PFSK-1 (cell line): ENCODE data around the gene TSPYL2.

ENCODE experiments used
- FOXP2 ChIP-seq: optimal IDR thresholded peaks from 2 replicates; pipeline ENCODE3; 2011; ENCODE audit warnings: borderline replicate concordance, control low read depth, inconsistent platforms; ENCODE audit not compliant: insufficient read depth; ENCODE audit errors: extremely low read length, extremely low read depth
- POLR2AphosphoS5 ChIP-seq: IDR thresholded peaks from 2 replicates; pipeline ENCODE4 v1.6.1; 2012; ENCODE audit warnings: low read depth, mild to moderate bottlenecking, control low read depth, low read length, moderate library complexity
- SIN3A ChIP-seq: IDR thresholded peaks from 2 replicates; pipeline ENCODE4 v1.6.1; 2012; ENCODE audit warnings: mild to moderate bottlenecking, low read length, moderate library complexity, borderline replicate concordance; ENCODE audit not compliant: insufficient read depth
- TAF1 ChIP-seq: IDR thresholded peaks from 2 replicates; pipeline ENCODE4 v1.6.1; 2012; ENCODE audit warnings: low read length, control low read depth, borderline replicate concordance; ENCODE audit not compliant: insufficient read depth
- TF ChIP-seq, protein P1 (sequence below), 2 experiments: IDR thresholded peaks; 2 replicates each; pipeline versions ENCODE4 v1.6.1 to v1.8.0; 2011 to 2012; ENCODE audit warnings: low read depth in 2 of 2, low read length in 2 of 2, control low read depth in 1 of 2, inconsistent platforms in 1 of 2, mild to moderate bottlenecking in 1 of 2, moderate library complexity in 1 of 2; ENCODE audit not compliant: insufficient read depth in 1 of 2

The TSPYL2 gene

DNA sequence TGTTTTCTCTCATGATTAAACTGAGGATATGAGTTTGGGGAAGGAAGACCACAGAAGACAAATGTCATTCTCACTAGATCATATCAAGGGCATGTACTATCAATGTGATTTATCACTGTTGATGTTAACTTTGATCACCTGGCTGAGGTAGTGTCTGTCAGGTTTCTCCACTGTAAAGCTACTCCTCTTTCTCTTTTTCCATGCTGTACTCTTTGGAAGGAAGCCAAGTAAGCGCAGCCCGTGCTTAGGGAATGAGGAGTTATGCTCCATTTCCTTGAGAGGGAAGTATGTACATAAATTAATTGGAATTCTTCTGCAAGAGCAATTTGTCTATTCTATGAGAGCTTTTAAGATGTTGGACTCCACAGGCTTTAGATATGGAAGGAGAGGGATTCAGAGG is 7.8 kb downstream of the TSPYL2 start:
- TF ChIP-seq FOXP2 (no peak), SIN3A (no peak), TAF1 (no peak), POLR2AphosphoS5 (no peak)
- TF ChIP-seq, protein P1, sequence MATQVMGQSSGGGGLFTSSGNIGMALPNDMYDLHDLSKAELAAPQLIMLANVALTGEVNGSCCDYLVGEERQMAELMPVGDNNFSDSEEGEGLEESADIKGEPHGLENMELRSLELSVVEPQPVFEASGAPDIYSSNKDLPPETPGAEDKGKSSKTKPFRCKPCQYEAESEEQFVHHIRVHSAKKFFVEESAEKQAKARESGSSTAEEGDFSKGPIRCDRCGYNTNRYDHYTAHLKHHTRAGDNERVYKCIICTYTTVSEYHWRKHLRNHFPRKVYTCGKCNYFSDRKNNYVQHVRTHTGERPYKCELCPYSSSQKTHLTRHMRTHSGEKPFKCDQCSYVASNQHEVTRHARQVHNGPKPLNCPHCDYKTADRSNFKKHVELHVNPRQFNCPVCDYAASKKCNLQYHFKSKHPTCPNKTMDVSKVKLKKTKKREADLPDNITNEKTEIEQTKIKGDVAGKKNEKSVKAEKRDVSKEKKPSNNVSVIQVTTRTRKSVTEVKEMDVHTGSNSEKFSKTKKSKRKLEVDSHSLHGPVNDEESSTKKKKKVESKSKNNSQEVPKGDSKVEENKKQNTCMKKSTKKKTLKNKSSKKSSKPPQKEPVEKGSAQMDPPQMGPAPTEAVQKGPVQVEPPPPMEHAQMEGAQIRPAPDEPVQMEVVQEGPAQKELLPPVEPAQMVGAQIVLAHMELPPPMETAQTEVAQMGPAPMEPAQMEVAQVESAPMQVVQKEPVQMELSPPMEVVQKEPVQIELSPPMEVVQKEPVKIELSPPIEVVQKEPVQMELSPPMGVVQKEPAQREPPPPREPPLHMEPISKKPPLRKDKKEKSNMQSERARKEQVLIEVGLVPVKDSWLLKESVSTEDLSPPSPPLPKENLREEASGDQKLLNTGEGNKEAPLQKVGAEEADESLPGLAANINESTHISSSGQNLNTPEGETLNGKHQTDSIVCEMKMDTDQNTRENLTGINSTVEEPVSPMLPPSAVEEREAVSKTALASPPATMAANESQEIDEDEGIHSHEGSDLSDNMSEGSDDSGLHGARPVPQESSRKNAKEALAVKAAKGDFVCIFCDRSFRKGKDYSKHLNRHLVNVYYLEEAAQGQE (IDR thresholded peaks at IDR 0.05; ENCODE audit: insufficient read depth in 1 of 2, low read depth in 2 of 2, low read length in 2 of 2) = no peak

DNA sequence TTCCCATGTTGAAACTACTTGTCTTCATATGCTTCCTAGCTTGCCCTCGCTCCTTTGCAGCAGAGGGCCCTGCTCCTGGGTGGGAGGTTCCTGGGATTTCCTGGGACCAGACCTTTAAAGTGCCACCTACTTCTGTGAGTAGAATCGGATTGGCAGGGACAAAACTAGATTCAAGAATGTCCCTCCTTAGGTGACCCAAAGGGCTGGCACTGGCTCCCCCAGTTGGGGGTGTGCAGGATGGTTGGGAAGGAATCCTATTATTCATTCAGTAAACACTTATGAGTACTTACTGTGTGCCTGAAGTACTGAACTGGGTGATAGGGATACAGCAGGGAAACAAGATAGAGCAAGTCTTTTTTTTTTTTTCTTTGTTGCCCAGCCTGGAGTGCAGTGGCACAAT is 9.2 kb downstream of the TSPYL2 start:
- TF ChIP-seq, protein P1 (IDR thresholded peaks at IDR 0.05; ENCODE audit: insufficient read depth in 1 of 2, low read depth in 2 of 2, low read length in 2 of 2) = no peak
- TF ChIP-seq FOXP2 (no peak), POLR2AphosphoS5 (no peak), SIN3A (no peak), TAF1 (no peak)

DNA sequence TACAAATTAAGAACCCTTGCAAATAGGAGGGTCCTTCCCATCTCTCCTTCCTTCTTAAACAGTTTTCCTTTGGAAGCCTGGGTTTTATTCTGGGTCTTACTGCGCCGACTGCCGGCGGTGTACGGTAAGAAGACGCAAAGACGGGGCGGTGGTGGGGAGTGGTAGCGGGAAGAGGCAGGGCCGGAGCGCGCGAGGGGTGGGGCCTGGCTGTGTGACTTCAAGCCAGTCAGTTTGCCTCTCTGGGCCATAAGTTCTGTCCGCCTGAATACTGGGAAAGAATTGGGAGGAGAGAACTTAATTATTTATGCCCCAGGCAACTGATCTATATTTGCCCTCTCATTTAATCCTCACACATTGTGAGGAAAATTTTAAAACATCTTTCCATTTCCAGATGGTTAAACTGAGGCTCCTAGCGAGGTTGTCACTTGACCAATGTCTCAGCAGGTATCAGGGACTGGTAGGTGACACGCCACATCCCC is 11.0 kb downstream of the TSPYL2 start:
- no peak for TF ChIP-seq TAF1
- TF ChIP-seq FOXP2 = peak; percentile 32

DNA sequence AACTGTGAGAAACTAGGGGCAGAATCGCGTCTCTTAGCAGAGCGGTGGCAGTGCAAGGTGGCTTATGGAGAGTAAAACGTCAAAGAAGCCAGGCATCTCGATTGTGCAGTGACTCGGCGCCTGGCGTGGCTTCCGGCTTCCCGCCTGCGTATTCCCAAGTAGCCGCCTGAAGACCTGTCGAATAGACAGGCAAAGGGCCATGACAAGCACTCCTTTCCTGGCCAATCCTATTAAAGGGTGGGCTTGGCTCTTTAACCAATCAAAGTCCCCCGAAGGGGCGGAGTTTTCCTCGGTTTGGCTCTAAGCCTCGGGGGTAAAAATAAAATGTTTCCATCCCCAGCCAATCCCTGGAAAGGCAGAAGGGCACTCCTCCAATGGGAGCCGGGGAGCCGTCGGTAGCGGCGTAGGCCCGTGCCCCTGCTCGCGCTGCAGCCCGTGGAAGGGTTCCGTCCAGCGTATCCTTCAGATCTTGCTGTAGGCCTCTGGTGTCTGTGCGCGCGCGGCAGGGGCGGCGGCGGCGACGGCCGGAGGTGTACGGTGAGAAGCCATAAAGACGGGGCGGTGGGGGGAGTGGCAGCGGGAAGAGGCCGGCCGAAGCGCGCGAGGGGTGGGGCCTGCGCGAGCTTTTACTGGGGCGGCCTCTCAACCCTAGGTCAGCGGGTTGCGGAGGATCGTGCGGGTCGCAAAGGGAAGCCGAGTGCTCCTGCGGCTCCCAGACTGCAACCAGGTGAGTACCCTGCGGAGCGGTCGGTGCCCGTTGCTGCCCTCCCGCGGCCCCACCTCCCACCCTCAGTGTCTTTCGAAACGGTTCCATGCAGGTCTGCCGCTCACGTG is 11.8 kb downstream of the TSPYL2 start, which contains the start of gene KANTR:
KANTR (plus strand) TSS at position 395 of the 834 bp plus-strand sequence. CDS start 30,131 bp downstream, outside the sequence.
- TF ChIP-seq TAF1 = peak; percentile 49; the same call in 1 of the 2 replicates
- peak; percentile 11 for TF ChIP-seq FOXP2
- TF ChIP-seq SIN3A = 0 out of 2 replicates have a peak, but pooled peaks have one; percentile 10
- no peak; the same call in 1 of the 2 replicates for TF ChIP-seq POLR2AphosphoS5
- TF ChIP-seq, protein P1 (IDR thresholded peaks at IDR 0.05; ENCODE audit: insufficient read depth in 1 of 2, low read depth in 2 of 2, low read length in 2 of 2) = no peak

DNA sequence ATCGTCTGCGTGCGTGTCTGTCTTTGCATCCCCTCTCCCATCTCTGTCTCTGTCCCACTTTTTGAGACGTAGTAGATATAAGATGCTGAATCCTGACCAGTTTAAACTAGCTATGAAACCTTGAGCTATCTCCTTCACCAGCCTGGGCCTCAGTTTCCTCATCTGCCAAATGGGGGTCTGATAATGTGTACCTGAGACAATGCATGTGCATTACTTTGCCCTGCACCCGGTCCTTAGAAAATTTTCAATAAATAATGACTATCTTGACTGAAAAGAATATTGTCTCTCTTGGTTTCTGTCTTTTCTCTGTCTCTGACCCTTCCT is 12.4 kb downstream of the TSPYL2 start:
- no peak for TF ChIP-seq TAF1
- TF ChIP-seq SIN3A = no peak
- TF ChIP-seq FOXP2 = no peak
- TF ChIP-seq, protein P1 (IDR thresholded peaks at IDR 0.05; ENCODE audit: insufficient read depth in 1 of 2, low read depth in 2 of 2, low read length in 2 of 2) = no peak
- no peak for TF ChIP-seq POLR2AphosphoS5
